Gastroesophageal sphincter (tissue), 4 donors: Measurements from ENCODE around the gene GINM1. TPM values are rescaled to one million over a fixed set of nuclear protein-coding genes. Genes with fewer than 3 reads are reported as not detected.

Experiments
- ATAC-seq: fragments of 150-250 bp; one replicate; pipeline ENCODE4 v1.9.1; 2016; ENCODE audit warnings: mild to moderate bottlenecking, moderate library complexity
- H3K27ac ChIP-seq, 4 donors: fragments of 200-600 bp; sonication (generic) in 3 of 4; 1 replicate in 3 of 4; 2 replicates in 1 of 4; pipeline ENCODE4 v1.5.1; 2016 to 2019
- H3K27me3 ChIP-seq: fragments of 200-600 bp; sonication (generic); one replicate; pipeline ENCODE4 v1.5.1; 2019
- H3K36me3 ChIP-seq, 2 donors: fragments of 200-600 bp; sonication (generic); one replicate each; pipeline ENCODE4 v1.5.1; 2019; ENCODE audit warnings: control low read depth in 1 of 2
- H3K4me1 ChIP-seq, 3 donors: fragments of 200-600 bp; sonication (generic); 1 replicate in 2 of 3; 2 replicates in 1 of 3; pipeline ENCODE4 v1.5.1; 2016 to 2019; ENCODE audit warnings: control low read depth in 2 of 3
- H3K4me3 ChIP-seq, 2 donors: fragments of 200-600 bp; sonication (generic); one replicate each; pipeline ENCODE4 v1.5.1; 2019; ENCODE audit warnings: mild to moderate bottlenecking in 1 of 2, moderate library complexity in 1 of 2
- H3K9me3 ChIP-seq, 3 donors: fragments of 200-600 bp; sonication (generic); one replicate each; pipeline ENCODE4 v1.5.1; 2017 to 2019; ENCODE audit warnings: control low read depth in 2 of 3
- EP300 ChIP-seq: sonication (generic); formaldehyde crosslinking; IDR thresholded peaks from one replicate; pipeline ENCODE4 v1.6.1; 2017; ENCODE audit warnings: antibody characterized with exemption, mild to moderate bottlenecking
- POLR2A ChIP-seq, 2 donors: fragments of 450-650 bp; IDR thresholded peaks; one replicate each; pipeline ENCODE4 v1.6.1; 2017; ENCODE audit warnings: antibody characterized with exemption in 2 of 2, mild to moderate bottlenecking in 2 of 2, moderate library complexity in 1 of 2
- POLR2AphosphoS5 ChIP-seq: sonication (generic); formaldehyde crosslinking; IDR thresholded peaks from one replicate; pipeline ENCODE4 v1.6.1; 2017; ENCODE audit warnings: antibody characterized with exemption
- WGBS, 2 donors: methylation state at CpG; one replicate each; pipeline ENCODE4 v1.1.5; 2018; ENCODE audit warnings: low coverage in 1 of 2; 5-methylcytosine and 5-hydroxymethylcytosine counted together
- total RNA-seq, 4 donors: library from RNA; depleted of rRNA; stranded (reverse); fragments of >200 nt; gene quantifications; one replicate each; pipeline ENCODE4 v1.1.0, GENCODE V29; 2016
- TF ChIP-seq, protein P1 (sequence below), 4 experiments: fragments of 200-600 bp in 2 of 4; fragments of 450-650 bp in 2 of 4; sonication (generic) in 1 of 4; IDR thresholded peaks; one replicate each; pipeline ENCODE4 v1.5.1; 2017 to 2019; ENCODE audit warnings: antibody characterized with exemption in 4 of 4, mild to moderate bottlenecking in 2 of 4, moderate library complexity in 2 of 4

GINM1 gene
- total RNA-seq, 4 donors from 2014 or later, result 53.0 to 80.8 (median 62.4) TPM

DNA sequence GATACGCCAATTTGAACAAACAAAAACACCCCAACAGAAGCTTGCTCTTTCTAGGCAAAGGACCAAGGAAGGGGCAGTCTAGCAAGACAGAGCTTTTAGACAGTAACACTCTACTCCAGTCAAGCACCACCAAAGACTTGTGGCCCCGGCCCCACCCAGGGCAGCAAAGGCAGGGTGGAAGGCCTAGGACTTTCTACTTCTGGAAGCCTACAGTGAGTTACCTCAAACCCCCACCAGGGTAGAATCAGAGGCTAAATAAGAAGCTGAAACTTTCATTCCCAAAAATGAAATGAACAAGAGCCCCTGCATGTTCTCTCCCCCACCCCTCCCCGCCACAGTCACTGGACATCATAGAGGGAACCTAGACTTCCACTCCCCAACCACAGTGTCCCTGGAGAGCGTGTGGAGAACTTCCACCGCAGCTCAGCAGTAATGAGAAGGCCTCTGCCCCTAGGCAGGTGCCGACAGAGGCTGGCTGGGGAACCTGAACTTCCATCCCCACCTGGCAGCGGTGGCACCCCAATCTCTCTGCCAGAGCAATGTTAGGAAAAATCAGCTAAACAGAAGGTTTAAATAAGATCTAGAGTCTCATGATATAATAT is 42.3 kb downstream of the GINM1 start:
- H3K9me3 ChIP-seq, result peaks cover 0 to 5% (median 0%) of the 10 kb centered on the region in 3 donors
- 100% methylated on average over 1 to 2 of the region's 7 CpGs for WGBS, 2 donors
- H3K27me3 ChIP-seq, result no peaks in the 10 kb centered on the region
- no peaks in the 10 kb centered on the region for H3K4me1 ChIP-seq
- no peak for ATAC-seq
- no peak for TF ChIP-seq EP300
- H3K27ac ChIP-seq, result no peak overlapping the region
- H3K36me3 ChIP-seq, result peaks cover 0 to 16% of the 10 kb centered on the region in 2 donors
- no peak overlapping the region for H3K4me3 ChIP-seq

GRCh38 chr6:149614337-149614736 is 48.2 kb downstream of the GINM1 start:
- WGBS, 2 donors, result 89 to 92% methylated on average over 3 to 4 of the region's 4 CpGs

GRCh38 chr6:149615805-149616204 is 49.6 kb downstream of the GINM1 start:
- Histone ChIP-seq H3K27ac (no peak overlapping the region), H3K27me3 (no peaks in the 10 kb centered on the region), H3K4me3 (no peak overlapping the region), H3K9me3 (peaks cover 0 to 13% (median 0%) of the 10 kb centered on the region in 3 donors), H3K36me3 (peaks cover 0 to 53% of the 10 kb centered on the region in 2 donors), H3K4me1 (no peaks in the 10 kb centered on the region)
- TF ChIP-seq POLR2AphosphoS5 (no peak), EP300 (no peak), POLR2A (IDR thresholded peaks at IDR 0.05) (no peak)
- TF ChIP-seq, protein P1, sequence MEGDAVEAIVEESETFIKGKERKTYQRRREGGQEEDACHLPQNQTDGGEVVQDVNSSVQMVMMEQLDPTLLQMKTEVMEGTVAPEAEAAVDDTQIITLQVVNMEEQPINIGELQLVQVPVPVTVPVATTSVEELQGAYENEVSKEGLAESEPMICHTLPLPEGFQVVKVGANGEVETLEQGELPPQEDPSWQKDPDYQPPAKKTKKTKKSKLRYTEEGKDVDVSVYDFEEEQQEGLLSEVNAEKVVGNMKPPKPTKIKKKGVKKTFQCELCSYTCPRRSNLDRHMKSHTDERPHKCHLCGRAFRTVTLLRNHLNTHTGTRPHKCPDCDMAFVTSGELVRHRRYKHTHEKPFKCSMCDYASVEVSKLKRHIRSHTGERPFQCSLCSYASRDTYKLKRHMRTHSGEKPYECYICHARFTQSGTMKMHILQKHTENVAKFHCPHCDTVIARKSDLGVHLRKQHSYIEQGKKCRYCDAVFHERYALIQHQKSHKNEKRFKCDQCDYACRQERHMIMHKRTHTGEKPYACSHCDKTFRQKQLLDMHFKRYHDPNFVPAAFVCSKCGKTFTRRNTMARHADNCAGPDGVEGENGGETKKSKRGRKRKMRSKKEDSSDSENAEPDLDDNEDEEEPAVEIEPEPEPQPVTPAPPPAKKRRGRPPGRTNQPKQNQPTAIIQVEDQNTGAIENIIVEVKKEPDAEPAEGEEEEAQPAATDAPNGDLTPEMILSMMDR (IDR thresholded peaks at IDR 0.05), result no peak
- WGBS, 2 donors, result 39 to 53% methylated on average over 5 of the region's 5 CpGs
- ATAC-seq, result no peak

More at GRCh38 chr6:149614337-149614736, 48.2 kb downstream of the GINM1 start:
- TF ChIP-seq POLR2AphosphoS5, result no peak
- TF ChIP-seq POLR2A (IDR thresholded peaks at IDR 0.05), result no peak
- no peak for TF ChIP-seq EP300
- TF ChIP-seq, protein P1 (IDR thresholded peaks at IDR 0.05), result no peak
- Histone ChIP-seq H3K27me3 (no peaks in the 10 kb centered on the region), H3K4me1 (no peaks in the 10 kb centered on the region), H3K36me3 (peaks cover 0 to 38% of the 10 kb centered on the region in 2 donors), H3K27ac (no peak overlapping the region), H3K9me3 (peaks cover 0 to 13% (median 0%) of the 10 kb centered on the region in 3 donors), H3K4me3 (no peak overlapping the region)
- ATAC-seq, result no peak

- Histone ChIP-seq H3K27ac (no peak overlapping the region), H3K9me3 (no peaks in the 10 kb centered on the region), H3K27me3 (no peaks in the 10 kb centered on the region), H3K4me1 (no peaks in the 10 kb centered on the region), H3K36me3 (peaks cover 0 to 69% of the 10 kb centered on the region in 2 donors), H3K4me3 (no peak overlapping the region)
- ATAC-seq, result no peak
- TF ChIP-seq, protein P1 (IDR thresholded peaks at IDR 0.05), result no peak
- TF ChIP-seq POLR2A (IDR thresholded peaks at IDR 0.05), result no peak
- TF ChIP-seq EP300, result no peak
- no peak for TF ChIP-seq POLR2AphosphoS5
Observed at GRCh38 chr6:149627672-149628071, 61.5 kb downstream of the GINM1 start.

- 83 to 90% methylated on average over 2 to 4 of the region's 4 CpGs for WGBS, 2 donors
- H3K27me3 ChIP-seq, result no peaks in the 10 kb centered on the region
- H3K4me3 ChIP-seq, result no peak overlapping the region
- no peaks in the 10 kb centered on the region for H3K4me1 ChIP-seq
- peaks cover 0 to 58% of the 10 kb centered on the region in 2 donors for H3K36me3 ChIP-seq
- no peak for ATAC-seq
- no peaks in the 10 kb centered on the region for H3K9me3 ChIP-seq
- no peak overlapping the region for H3K27ac ChIP-seq
- TF ChIP-seq, protein P1 (IDR thresholded peaks at IDR 0.05), result no peak
- TF ChIP-seq EP300 (no peak), POLR2AphosphoS5 (no peak), POLR2A (IDR thresholded peaks at IDR 0.05) (no peak)
Observed at GRCh38 chr6:149628875-149629510, 62.8 kb downstream of the GINM1 start.
